Measurements from ENCODE around the gene AKAP6.

- no peak for TF ChIP-seq CTCF (conservative IDR thresholded peaks at IDR 0.05; ENCODE audit: low read length)
- TF ChIP-seq EZH2phosphoT487 (IDR thresholded peaks at IDR 0.05; ENCODE audit: borderline replicate concordance, low read depth, low read length): no peak
Observed at GRCh38 chr14:32808644-32809043, 479.5 kb downstream of the AKAP6 start.

All from OCI-LY7 (cell line).